GOT3 (cell line): ENCODE measurements around the gene RASGRF1.
"Not testable (repeated sequence)": the region's sequence is repeated elsewhere in the genome, so short reads cannot be mapped to it uniquely, and the experiment has no call there.

Experiments
- DNase-seq: peaks from one replicate; lab custom pipeline; 2025; ENCODE audit warnings: mixed read lengths; lab: John Stamatoyannopoulos, UW

RASGRF1 gene

DNA sequence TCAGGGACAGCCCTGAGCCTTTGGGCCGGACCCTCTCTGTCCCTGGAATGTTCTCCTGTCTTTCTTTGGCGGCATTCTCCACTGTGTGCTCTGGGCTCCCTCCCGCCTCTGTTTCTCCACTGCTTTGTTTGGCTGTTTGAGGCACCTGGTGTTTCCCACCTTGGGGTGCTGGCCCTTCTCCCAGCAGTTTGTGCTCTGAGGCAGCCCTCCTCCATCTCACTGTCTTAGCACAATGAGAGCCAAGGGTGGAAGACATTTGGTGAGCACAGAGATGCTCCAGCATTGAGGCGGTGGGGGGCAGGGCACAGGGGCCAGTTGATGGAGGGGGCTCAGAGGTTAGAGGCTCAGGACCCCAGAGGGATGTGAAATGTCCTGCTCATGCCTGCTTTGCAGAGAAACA lies 54.3 kb downstream of the RASGRF1 start:
- no peak for DNase-seq

- DNase-seq, result no peak
Measured at GRCh38 chr15:79035814-79036213, 54.8 kb downstream of the RASGRF1 start.

DNA sequence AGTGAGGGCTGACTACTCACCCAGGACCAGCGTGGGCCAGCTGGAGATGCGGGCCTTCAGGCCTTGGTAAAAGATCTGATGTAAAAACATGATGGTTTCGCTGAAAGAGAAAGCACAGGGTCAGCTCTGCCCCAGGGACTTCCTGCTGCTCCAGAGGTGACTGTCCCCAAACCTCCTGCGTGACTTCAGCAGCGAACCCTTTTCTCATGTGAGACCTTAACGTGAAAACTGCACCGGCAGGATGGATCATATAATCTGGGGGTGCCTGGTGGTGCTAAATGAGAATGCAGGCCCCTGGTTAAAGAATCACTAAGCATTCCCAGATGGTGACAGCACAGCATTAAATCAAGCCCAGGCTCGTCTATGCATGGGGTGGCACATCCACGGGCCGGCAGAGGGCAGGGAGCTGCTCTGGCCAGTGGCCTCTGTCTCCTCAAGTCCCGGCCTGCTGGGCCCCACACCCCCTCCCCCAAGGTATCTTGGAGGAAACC lies 55.4 kb downstream of the RASGRF1 start:
- DNase-seq, result no peak

DNA sequence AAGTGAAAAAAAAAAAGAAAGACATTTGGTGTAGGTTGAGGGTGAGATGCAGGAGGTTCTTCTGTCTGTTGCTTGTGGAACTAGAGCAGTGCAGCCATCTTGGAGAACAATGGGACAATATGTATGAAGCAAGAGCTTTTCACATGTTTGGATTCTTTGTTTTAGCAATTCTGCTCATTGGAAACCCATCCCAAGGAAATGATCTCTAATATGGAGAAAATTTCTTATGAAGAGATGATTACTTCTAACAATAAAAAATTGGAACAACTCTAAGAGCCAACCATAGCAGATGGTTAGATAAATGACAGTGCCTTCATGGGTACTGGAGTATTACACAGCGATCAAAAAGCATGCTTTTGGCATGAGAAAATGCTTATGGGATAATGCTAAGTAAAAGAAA lies 56.3 kb downstream of the RASGRF1 start:
- DNase-seq, result no peak

GRCh38 chr15:79032656-79033055 lies 57.9 kb downstream of the RASGRF1 start:
- no peak for DNase-seq

- no peak for DNase-seq
Measured at GRCh38 chr15:79031821-79032220, 58.8 kb downstream of the RASGRF1 start.

- no peak for DNase-seq
Measured at GRCh38 chr15:79031201-79031600, 59.4 kb downstream of the RASGRF1 start.

GRCh38 chr15:79030470-79030869 lies 60.1 kb downstream of the RASGRF1 start:
- DNase-seq, result no peak

GRCh38 chr15:79028411-79028964 lies 62.1 kb downstream of the RASGRF1 start:
- DNase-seq, result no peak

DNA sequence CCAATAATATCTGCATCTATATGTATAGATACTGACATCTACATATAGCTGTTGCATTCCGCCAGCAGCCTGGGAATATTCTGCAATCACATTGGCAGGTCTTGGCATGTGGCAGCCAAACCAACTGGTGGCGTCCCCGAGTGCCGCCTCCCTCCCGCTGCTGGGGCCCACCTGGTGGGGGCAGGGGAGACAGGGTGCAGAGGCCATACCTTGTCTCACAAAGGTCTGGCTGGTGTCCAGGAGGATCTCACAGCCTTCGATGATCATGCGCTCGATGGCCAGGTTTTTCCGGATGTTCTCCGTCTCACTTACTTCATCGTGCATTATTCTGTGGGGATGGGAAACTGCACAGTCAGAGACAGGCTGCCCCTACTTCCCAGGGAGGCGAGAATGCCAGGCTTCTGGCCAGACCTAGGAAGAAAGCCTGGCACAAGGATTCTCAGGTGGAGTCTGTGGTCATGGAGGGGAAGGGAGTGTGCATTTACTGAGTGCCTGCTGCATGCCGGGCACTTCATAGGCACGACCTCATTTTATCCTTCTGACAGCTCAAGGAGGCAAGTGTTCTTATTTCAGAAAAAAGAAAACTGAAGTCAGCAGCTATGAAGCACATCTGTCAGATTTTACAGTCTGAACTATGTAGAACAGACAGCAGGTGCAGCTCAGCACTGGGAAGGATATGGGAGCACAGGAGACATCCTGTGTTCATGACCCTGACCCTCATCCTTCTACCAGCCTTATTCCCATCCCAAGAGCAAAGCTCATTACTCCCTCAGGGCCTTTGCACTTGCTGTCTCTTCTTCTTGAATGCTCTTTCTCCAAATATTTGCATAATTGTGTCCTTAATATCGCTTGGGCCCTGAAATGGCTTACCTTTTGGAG lies 62.8 kb downstream of the RASGRF1 start:
- no peak for DNase-seq

DNA sequence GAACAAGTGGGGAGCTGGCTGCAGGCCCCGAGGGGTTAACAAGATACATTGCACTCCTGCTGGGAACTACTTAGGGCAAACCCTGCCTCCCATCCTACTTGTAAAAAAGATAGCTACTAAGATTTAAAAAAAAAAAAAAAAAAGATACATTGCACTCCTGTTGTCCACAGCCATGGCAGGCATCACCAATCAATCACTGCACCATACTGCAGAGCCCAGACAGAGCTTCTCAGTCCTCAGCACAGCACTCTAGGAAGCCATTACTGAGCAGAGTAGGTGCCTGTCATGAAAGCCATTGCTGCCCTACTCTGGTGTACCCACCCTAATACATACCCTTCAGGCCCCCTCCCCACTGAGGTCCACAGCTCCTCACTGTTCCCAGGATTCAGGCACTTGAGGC lies 64.8 kb downstream of the RASGRF1 start:
- DNase-seq, result no peak

- DNase-seq, result no peak
Measured at GRCh38 chr15:79025201-79025600, 65.4 kb downstream of the RASGRF1 start.

GRCh38 chr15:79024493-79024892 lies 66.1 kb downstream of the RASGRF1 start:
- DNase-seq, result not testable (repeated sequence)

GRCh38 chr15:79023918-79024317 lies 66.7 kb downstream of the RASGRF1 start:
- DNase-seq, result no peak

DNA sequence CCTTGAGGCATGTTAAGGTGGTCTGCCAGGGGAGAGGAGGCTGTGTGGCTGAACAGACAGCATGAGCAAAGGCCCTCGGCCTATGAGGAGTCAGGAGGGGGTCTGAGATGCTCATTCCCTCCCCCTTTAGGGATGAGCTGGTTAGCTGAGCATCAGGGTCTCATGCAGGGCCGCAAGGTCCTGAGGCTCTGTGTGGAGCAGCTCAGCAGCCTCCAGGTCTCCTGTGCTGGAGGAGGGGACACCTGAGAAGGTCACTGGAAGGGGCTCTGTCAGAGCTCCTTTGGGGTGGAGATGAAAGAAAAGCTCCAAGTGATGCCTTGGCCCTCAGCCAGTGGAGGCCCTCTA lies 67.1 kb downstream of the RASGRF1 start:
- no peak for DNase-seq

GRCh38 chr15:79018960-79019359 lies 71.6 kb downstream of the RASGRF1 start:
- DNase-seq, result no peak

DNA sequence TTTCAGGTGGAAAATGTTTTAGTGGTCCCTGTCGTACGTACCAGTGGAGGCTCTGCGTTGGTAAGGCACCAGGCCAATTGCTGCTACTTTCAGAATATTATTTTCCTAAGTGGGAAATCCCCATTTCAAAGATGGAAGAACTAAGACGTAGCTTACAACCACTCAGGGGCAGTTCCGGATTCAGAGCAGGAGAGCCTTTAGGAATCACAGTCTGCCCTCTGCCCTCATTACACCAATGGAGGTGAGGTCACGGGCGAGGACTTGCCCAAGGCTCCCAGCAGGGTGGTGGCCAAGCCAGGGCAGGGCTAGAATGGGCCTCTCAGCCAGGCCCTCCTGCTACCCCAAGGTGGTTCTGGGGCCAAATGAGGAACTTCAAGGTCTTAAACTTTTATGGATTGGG lies 72.6 kb downstream of the RASGRF1 start:
- no peak for DNase-seq

DNA sequence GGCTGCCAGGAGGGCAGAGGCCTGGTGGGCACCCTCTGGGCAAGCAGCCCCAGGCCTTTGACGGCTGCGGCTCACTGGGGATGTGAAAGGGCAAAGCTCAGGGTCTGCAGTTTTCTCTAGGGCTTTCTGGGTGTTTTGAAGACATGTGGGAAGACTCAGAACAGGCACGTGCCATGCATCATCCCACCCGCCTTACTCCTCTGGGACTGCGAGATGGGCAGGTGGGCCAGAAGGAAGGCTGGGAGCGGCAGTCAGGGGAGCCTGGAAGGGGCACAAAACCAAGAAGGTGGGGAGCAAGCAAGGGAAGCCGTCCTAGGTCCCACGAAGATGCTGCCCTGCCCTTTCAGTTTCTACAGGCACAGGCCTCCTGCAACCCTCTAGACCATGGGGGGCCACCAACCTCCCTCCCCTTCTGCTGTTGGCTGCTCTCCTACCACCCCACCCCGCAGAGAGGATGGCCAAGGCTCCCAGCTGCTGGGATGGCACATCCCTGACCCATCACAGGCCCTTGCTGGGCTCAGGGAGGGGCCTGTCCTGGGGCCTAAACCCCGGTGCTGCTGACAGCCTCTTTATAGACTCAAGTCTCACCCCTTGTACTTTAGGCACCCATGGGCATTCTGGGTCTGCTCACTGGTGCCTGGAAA lies 73.9 kb downstream of the RASGRF1 start:
- no peak for DNase-seq

- no peak for DNase-seq
Measured at GRCh38 chr15:79015416-79015815, 75.2 kb downstream of the RASGRF1 start.

GRCh38 chr15:79010278-79010677 lies 80.3 kb downstream of the RASGRF1 start:
- no peak for DNase-seq

GRCh38 chr15:79009379-79009778 lies 81.2 kb downstream of the RASGRF1 start:
- no peak for DNase-seq

GRCh38 chr15:79008659-79009058 lies 81.9 kb downstream of the RASGRF1 start:
- no peak for DNase-seq

GRCh38 chr15:79007066-79007465 lies 83.5 kb downstream of the RASGRF1 start:
- DNase-seq, result no peak
